Smooth muscle cell (in vitro differentiated cells): Measurements from ENCODE around the gene ZBP1. TPM values are rescaled to one million over a fixed set of nuclear protein-coding genes. Genes with fewer than 3 reads are reported as not detected.

ENCODE experiments used
- DNase-seq: peaks from one replicate; lab custom pipeline; 2025; ENCODE audit not compliant: unreplicated experiment; lab: John Stamatoyannopoulos, UW
- H2AFZ ChIP-seq: fragments of 200-600 bp; sonication (generic); 2 replicates; pipeline ENCODE4 v1.6.0; 2016; ENCODE audit warnings: antibody characterized with exemption, low read depth, mild to moderate bottlenecking
- H3F3A ChIP-seq: fragments of 200-600 bp; sonication (generic); 2 replicates; pipeline ENCODE4 v1.6.0; 2017; ENCODE audit warnings: antibody characterized with exemption, low read depth
- H3K27ac ChIP-seq: fragments of 200-600 bp; sonication (generic); 2 replicates; pipeline ENCODE4 v1.5.1; 2016; ENCODE audit warnings: low read depth, mild to moderate bottlenecking
- H3K27me3 ChIP-seq: fragments of 200-600 bp; sonication (generic); 2 replicates; pipeline ENCODE4 v1.6.1; 2016; ENCODE audit warnings: low read depth, mild to moderate bottlenecking
- H3K36me3 ChIP-seq: fragments of 200-600 bp; sonication (generic); 2 replicates; pipeline ENCODE4 v1.5.1; 2016; ENCODE audit warnings: low read depth
- H3K4me1 ChIP-seq: fragments of 200-600 bp; sonication (generic); 2 replicates; pipeline ENCODE4 v1.5.1; 2016; ENCODE audit warnings: low read depth
- H3K4me2 ChIP-seq: fragments of 200-600 bp; sonication (generic); 2 replicates; pipeline ENCODE4 v1.6.0; 2016; ENCODE audit warnings: mild to moderate bottlenecking
- H3K4me3 ChIP-seq: fragments of 200-600 bp; sonication (generic); 2 replicates; pipeline ENCODE4 v1.5.1; 2016; ENCODE audit warnings: mild to moderate bottlenecking
- H3K79me2 ChIP-seq: fragments of 200-600 bp; sonication (generic); 2 replicates; pipeline ENCODE4 v1.6.0; 2016; ENCODE audit warnings: low read depth, mild to moderate bottlenecking
- H3K9ac ChIP-seq: fragments of 200-600 bp; sonication (generic); 2 replicates; pipeline ENCODE4 v1.6.0; 2016; ENCODE audit warnings: low read depth
- H3K9me3 ChIP-seq: fragments of 200-600 bp; sonication (generic); replicated peaks from 2 replicates; pipeline ENCODE4 v1.5.1; 2016; ENCODE audit warnings: low read depth
- H4K20me1 ChIP-seq: fragments of 200-600 bp; sonication (generic); 2 replicates; pipeline ENCODE4 v1.6.0; 2016; ENCODE audit warnings: low read depth
- WGBS: methylation state at CpG from one replicate; pipeline ENCODE4 v1.1.7; 2016; ENCODE audit warnings: low lambda C conversion rate; 5-methylcytosine and 5-hydroxymethylcytosine counted together
- polyA plus RNA-seq: library from polyadenylated mRNA; unstranded; fragments of >200 nt; fragmentation: Nextera tagmentation; extraction: Ambion mirVana; gene quantifications from 2 replicates; pipeline ENCODE4 v1.2.1, GENCODE V29; 2016
- total RNA-seq: library from RNA; depleted of rRNA; stranded (reverse); fragments of >200 nt; gene quantifications from 2 replicates; pipeline ENCODE4 v1.2.3, GENCODE V29; 2014
- TF ChIP-seq, protein P1 (sequence below): fragments of 200-600 bp; sonication (generic); IDR thresholded peaks from 2 replicates; pipeline ENCODE4 v1.5.1; 2017; ENCODE audit warnings: borderline replicate concordance, mild to moderate bottlenecking, antibody characterized with exemption; ENCODE audit not compliant: insufficient read depth, poor library complexity, severe bottlenecking

The ZBP1 gene
- total and polyA plus RNA-seq, 2 experiments from 2014 or later, result not detected

GRCh38 chr20:57653546-57653900 is 33.3 kb upstream of the ZBP1 start:
- 94% methylated on average over 8 of the region's 8 CpGs for WGBS
- H3K79me2 ChIP-seq, result no peaks in the 10 kb centered on the region
- H3K36me3 ChIP-seq, result peaks cover 3% of the 10 kb centered on the region
- H3K4me2 ChIP-seq, result no peak overlapping the region
- H3K4me3 ChIP-seq, result no peak overlapping the region
- H2AFZ ChIP-seq, result no peak overlapping the region
- H3K27ac ChIP-seq, result no peak overlapping the region
- H3F3A ChIP-seq, result peaks cover 3% of the 10 kb centered on the region
- H3K4me1 ChIP-seq, result no peaks in the 10 kb centered on the region
- DNase-seq, result no peak
- H3K27me3 ChIP-seq, result no peaks in the 10 kb centered on the region
- peaks cover 85% of the 10 kb centered on the region for H4K20me1 ChIP-seq
- no peaks in the 10 kb centered on the region for H3K9me3 ChIP-seq
- no peak overlapping the region for H3K9ac ChIP-seq
- TF ChIP-seq, protein P1, sequence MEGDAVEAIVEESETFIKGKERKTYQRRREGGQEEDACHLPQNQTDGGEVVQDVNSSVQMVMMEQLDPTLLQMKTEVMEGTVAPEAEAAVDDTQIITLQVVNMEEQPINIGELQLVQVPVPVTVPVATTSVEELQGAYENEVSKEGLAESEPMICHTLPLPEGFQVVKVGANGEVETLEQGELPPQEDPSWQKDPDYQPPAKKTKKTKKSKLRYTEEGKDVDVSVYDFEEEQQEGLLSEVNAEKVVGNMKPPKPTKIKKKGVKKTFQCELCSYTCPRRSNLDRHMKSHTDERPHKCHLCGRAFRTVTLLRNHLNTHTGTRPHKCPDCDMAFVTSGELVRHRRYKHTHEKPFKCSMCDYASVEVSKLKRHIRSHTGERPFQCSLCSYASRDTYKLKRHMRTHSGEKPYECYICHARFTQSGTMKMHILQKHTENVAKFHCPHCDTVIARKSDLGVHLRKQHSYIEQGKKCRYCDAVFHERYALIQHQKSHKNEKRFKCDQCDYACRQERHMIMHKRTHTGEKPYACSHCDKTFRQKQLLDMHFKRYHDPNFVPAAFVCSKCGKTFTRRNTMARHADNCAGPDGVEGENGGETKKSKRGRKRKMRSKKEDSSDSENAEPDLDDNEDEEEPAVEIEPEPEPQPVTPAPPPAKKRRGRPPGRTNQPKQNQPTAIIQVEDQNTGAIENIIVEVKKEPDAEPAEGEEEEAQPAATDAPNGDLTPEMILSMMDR, result no peak

DNA sequence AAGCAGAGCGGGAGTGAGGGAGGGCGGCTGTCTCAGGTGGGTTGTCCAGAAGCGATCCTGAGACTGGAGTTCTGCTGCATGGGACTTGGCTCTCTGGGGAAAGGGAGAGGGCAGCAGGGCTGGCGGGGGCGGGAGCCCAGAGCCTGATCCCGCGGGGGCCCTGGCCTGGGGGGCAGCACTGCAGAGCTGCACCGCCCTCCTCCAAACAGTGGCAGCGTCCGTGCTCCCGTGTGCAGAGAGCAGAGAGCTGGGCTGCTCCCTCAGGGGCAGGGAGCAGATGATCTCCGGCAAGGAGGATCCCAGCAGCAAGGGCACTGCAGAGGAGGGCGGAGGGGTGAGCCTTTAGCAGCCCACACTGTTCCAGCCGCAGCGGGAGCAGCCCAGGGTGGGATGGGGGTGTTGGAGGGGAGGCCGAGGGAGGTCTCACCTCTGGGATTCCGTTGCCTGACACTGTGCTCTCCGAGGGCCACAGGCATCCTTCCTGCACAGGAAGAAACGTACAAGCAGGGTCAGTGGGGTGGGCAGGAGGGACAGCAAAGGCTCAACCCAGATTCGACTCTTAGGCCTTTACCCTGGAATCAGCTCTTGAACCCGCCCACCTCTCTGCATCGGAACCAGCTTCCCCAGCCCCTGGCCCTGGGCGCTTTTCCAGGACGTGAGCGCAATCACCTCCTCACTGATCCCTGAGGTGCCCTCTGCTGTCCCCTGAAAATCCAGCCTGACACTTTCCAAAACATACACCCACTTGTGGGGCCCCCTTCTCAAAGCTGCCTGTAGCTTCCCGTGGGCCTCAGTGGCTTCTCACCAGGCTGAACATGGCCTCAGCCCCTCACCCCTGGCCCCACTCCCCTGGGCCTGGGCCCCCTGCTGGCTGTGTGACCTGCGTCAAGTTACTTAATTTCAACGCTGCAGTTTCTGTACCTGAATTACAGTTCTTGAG is 32.6 kb upstream of the ZBP1 start:
- peaks cover 3% of the 10 kb centered on the region for H3K36me3 ChIP-seq
- no peak overlapping the region for H2AFZ ChIP-seq
- WGBS, result 97% methylated on average over 24 of the region's 28 CpGs
- H3K27me3 ChIP-seq, result no peaks in the 10 kb centered on the region
- H3K27ac ChIP-seq, result no peak overlapping the region
- H3F3A ChIP-seq, result peaks cover 3% of the 10 kb centered on the region
- TF ChIP-seq, protein P1, result no peak
- no peaks in the 10 kb centered on the region for H3K79me2 ChIP-seq
- peaks cover 79% of the 10 kb centered on the region for H4K20me1 ChIP-seq
- no peak for DNase-seq
- no peaks in the 10 kb centered on the region for H3K9me3 ChIP-seq
- no peak overlapping the region for H3K4me2 ChIP-seq
- no peaks in the 10 kb centered on the region for H3K4me1 ChIP-seq
- H3K9ac ChIP-seq, result no peak overlapping the region
- H3K4me3 ChIP-seq, result no peak overlapping the region

DNA sequence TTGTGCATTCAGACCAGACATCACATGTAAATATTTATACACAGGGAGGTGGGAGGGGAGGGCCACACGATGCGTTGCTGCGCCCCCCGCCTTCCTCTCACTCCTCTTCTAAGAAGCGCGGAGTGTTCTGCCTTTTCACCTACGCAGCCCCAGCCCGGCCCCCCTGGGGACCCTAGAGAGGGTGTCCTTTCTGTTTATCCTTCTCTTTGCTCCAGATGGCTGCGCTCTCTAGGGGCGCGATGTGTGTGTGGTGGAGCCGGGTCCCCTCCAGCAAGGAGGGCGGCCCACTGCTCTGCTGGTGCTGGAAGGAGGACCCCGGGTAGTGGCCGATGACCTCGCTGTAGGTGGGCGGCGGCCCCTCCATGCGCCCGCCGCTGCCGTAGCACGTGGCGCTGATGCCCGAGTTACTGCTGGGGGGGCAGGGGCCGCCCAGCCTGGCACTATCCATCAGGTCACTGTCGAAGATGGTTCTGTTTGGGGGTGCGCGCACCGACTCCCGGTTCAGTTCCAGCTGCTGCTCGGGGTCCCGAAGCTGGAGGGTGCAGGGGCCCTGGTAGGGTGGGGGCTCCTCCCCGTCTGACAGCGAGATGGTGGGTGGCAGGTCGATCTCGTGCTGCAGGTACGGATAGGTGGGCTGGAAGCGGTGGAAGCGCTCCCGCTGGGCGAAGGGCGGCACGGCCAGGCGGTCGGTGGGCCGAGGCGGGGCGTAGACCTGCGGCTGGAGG is 31.8 kb upstream of the ZBP1 start:
- peaks cover 3% of the 10 kb centered on the region for H3F3A ChIP-seq
- peaks cover 70% of the 10 kb centered on the region for H4K20me1 ChIP-seq
- no peaks in the 10 kb centered on the region for H3K27me3 ChIP-seq
- 98% methylated on average over 50 of the region's 50 CpGs for WGBS
- H3K9me3 ChIP-seq, result no peaks in the 10 kb centered on the region
- DNase-seq, result no peak
- TF ChIP-seq, protein P1, result no peak
- H3K36me3 ChIP-seq, result peaks cover 3% of the 10 kb centered on the region
- no peaks in the 10 kb centered on the region for H3K4me1 ChIP-seq
- no peak overlapping the region for H3K4me3 ChIP-seq
- H3K9ac ChIP-seq, result no peak overlapping the region
- H2AFZ ChIP-seq, result no peak overlapping the region
- H3K27ac ChIP-seq, result no peak overlapping the region
- H3K79me2 ChIP-seq, result no peaks in the 10 kb centered on the region
- no peak overlapping the region for H3K4me2 ChIP-seq
